Activated CD4-positive, CD25-positive, alpha-beta regulatory T cell (primary cell): ENCODE measurements around the gene CRIM1.
"Not testable (repeated sequence)": the region's sequence is repeated elsewhere in the genome, so short reads cannot be mapped to it uniquely, and the experiment has no call there.

Experiments
- DNase-seq, 4 experiments: peaks; one replicate each; lab custom pipeline; 2025; lab: John Stamatoyannopoulos, UW

CRIM1 gene, protein sequence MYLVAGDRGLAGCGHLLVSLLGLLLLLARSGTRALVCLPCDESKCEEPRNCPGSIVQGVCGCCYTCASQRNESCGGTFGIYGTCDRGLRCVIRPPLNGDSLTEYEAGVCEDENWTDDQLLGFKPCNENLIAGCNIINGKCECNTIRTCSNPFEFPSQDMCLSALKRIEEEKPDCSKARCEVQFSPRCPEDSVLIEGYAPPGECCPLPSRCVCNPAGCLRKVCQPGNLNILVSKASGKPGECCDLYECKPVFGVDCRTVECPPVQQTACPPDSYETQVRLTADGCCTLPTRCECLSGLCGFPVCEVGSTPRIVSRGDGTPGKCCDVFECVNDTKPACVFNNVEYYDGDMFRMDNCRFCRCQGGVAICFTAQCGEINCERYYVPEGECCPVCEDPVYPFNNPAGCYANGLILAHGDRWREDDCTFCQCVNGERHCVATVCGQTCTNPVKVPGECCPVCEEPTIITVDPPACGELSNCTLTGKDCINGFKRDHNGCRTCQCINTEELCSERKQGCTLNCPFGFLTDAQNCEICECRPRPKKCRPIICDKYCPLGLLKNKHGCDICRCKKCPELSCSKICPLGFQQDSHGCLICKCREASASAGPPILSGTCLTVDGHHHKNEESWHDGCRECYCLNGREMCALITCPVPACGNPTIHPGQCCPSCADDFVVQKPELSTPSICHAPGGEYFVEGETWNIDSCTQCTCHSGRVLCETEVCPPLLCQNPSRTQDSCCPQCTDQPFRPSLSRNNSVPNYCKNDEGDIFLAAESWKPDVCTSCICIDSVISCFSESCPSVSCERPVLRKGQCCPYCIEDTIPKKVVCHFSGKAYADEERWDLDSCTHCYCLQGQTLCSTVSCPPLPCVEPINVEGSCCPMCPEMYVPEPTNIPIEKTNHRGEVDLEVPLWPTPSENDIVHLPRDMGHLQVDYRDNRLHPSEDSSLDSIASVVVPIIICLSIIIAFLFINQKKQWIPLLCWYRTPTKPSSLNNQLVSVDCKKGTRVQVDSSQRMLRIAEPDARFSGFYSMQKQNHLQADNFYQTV

DNA sequence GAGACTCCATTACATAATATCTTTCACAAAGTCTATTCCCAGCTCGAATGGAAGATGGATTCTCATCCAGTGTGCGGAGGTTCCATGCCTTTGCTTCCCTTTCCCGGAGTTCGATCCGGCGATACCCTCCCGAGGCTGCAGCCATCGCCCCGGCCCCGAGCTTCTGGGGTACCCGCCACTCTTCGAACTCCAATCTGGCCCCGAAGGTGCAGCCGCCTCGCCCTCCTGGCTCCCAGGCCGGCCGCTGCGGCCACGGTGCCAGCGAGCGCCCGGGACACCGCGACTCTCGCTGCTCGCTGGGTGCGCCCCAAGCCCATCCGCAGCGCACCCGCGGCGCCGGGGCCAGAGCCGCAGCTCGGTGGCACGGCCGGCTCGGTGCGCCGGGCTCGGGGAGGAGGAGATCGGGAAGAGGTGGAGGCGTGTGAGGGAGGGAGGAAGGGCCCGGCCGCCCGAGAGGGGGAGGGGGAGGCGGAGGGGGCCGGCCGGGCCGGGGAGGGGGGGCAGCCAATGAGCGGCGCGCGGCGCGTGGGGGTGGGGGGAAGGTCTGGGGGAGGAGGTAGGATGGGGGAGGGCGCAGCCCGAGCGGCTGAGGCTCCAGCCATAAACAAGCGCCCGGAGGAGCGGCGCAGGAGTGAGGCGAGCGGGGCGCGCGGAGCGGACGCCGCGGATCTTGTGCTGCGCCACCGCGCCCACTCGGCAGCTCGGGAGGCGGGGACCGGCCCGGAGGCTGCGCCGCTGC is at the start of gene CRIM1:
Gene CRIM1, plus strand, starts transcription at position 628 of the 739 bp plus-strand sequence. CDS start 515 bp downstream, outside the sequence.
- DNase-seq: peak; percentile 7 to 19 (median 10)

DNA sequence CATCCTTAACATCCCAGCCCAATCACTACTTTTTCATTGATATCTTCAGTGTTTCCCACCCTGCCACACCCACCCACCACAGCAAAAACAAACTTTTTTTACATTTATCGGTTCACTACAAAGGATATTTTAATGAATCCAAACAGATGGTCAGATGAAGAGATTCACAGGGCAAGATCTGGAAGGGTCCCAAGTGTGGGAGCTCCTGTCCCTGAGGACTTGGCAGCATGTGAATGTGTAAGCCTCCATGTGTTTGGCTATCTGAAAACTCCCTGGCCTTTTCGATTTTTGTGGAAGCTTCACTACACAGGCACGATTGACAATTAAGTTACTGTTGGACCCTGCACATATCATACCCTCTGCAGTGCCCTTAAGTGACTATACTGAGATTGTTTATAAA is 48.1 kb upstream of the CRIM1 start:
- DNase-seq: no peak

DNA sequence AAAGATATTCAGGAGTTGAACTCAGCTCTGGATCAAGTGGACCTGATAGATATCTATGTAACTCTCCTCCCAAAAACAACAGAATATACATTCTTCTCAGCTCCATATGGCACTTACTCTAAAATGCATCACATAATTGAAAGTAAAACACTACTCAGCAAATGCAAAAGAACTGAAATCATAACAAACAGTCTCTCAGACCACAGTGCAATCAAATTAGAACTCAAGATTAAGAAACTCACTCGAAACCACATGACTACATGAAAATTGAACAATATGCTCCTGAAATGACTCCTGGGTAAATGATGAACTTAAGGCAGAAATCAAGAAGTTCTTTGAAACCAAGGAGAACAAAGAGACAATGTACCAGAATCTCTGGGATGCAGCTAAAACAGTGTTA is 45.1 kb upstream of the CRIM1 start:
- not testable (repeated sequence) for DNase-seq

DNA sequence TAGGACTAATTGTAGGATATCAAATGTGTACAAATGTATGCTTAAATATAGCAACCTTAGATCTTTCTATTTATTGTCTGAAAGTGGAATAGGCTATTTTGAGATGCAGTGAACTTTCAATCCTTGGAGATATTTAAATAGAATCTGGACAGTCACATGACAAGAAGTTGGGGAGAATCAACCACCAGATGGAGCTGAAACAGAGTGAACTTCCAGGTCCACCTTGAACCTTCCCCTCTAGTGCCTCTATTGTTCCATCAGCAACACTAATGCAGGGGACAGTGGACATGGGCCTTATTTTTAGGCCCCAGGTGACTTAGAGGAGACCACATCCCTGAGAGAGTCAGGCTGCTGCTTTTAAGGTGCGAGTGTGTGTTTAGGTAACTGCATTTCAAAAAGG is 37.0 kb upstream of the CRIM1 start:
- no peak for DNase-seq

DNA sequence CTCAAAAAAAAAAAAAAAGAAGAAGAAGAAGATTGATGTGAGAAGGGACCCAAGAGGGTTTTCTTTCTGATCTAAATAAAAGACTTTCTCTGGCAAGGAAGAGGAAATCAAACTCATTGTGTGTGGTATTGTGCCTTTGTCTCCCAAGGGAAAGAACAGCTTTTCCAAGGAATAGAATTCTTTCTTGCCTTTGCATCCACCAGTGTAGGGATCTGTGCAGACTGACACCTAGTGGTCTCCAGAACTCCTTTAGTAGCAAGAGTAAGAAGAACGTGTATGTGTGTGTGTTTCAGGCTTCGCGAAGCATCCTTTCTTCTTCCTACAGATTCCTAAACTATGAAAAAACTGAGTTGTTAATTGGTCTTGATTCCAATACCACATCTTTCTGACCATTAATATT is 33.5 kb upstream of the CRIM1 start:
- no peak for DNase-seq

DNA sequence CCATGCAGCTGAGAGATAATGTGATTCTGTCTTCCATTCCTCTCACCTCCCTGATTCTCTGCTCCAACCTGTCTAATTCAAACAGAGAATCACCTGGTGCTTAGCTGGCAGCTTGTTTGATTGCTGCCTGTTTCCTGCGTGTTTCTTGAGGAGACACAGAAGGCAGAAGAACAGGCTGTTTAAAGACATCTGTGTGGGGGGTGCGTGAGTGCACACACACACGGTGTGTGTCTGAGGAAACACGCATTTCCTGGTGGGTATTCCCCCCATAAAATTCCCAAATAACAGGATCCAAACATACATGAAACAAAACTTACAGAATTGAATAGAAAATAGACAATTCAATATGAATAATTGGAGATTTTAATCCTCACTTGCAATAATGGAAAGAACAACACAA is 29.3 kb upstream of the CRIM1 start:
- no peak for DNase-seq

DNA sequence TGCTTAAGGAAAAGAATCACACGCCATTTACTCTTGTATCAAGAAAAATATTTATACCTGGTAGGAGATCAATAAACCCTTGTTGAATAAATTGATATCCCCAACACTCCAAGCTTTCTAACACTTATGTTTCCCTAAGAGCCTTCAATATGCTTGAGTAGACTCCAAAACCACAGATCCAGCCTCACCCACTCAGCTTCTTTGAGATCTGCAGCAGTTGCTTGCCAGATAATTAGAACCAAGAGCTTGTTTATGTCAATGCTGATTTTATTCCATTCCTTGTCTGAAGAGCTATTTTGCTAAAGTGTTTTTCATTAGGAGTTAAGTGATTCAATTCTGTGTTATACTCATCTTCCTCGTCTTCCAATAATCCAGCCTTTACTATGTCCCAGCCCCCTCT is 26.3 kb upstream of the CRIM1 start:
- no peak for DNase-seq

DNA sequence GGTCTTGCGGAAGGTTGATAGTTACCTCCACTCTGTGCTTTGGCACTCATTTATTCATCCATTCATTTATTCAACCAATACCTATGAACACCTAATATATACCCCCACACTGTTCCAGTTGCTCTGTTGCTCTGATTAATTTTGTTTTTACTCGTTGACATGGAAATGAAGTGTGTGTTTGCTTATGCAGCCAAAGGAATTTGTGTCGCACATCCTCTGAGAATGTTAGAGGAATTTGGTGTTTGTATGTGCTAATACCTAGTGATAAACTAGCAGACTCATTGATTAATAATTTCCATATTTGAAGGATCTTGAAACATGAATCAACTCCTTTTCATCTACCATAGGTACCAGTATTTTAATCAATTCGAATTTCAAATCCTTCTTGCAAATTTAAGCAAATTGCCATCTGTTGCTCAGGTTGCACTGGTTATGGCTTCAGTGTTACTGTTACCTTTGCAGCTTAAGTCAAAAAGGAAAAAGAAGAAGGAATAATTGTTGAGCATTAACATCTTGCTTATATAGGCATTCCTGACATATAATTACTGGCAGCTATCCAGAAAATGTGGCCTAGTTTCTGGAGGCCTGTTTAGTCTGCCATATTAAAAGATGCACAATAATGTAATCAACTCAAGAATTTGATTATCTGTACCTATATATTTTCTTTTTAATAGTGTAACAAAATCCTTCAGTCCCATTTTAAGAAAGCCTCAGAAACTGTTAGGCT is 25.7 kb upstream of the CRIM1 start:
- no peak for DNase-seq

DNA sequence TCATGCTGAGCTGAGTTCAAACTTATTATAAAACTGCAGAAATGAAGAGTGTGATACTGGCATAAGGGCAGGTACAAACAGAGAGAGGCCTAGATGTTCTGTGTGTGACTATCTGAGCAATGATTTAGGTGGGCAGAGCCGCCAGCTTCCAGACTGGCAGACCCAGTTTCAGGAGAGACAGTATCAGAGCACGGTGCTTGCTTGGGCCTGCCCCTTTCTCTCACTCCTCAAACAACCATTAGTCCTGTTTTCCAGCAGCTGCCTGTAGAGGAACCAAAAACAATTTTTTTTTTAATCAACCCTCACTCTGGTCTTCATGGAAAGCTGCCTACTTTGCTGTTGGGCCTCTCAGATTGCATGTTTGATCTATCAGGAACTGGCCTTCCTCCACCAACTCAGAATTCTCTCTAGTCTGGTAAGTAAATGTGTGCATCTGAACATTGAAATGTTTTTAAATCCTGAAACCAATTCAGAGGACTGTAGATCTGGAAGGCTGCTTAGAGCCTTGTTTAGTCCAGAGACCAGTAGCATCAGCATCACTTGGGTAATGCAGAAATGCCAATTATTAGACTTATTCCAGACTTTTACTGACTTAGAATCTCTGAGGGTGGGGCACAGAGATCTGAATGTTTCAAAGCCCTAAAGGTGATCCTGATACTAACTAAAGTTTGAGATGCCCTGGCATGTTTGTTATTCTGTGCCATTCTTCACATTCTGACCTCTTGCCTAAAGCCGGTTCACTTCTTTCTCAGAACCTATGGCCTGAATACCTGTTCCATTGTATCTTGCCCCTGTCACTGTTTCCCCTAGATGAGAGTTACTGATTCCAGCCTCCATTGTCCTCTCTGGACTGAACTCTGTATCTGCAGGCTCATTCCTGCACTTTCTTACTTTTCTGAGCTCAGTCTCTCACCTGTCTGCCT is 24.8 kb upstream of the CRIM1 start:
- DNase-seq: no peak

DNA sequence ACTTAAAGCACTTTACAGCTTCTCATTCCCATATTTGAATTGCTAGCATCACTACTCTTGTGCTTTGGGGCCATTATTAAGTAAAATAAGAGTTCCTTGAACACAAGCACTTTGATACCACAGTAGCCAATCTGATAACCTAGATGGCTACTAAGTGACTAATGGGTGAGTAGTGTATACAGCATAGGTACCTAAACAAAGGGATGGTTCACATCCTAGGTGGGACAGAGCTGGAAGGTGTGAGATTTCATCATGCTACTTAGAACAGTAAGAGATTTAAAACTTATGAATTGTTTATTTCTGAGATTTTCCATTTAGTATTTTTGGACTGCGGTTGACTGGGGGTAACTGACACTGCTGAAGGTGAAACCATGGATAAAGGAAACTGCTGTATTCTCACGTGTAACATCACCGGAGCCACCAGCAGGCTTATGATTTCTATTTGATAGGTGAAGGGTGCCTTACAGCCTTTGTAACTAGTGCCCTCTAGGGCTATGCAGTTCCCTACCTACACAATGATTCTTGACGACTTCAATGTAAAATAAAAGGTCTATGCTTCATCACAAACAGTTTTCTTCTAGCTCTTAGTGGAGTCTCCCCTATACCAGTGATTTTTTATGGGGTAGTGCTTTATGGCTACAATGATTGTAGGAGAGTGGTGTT is 22.1 kb upstream of the CRIM1 start:
- DNase-seq: no peak

DNA sequence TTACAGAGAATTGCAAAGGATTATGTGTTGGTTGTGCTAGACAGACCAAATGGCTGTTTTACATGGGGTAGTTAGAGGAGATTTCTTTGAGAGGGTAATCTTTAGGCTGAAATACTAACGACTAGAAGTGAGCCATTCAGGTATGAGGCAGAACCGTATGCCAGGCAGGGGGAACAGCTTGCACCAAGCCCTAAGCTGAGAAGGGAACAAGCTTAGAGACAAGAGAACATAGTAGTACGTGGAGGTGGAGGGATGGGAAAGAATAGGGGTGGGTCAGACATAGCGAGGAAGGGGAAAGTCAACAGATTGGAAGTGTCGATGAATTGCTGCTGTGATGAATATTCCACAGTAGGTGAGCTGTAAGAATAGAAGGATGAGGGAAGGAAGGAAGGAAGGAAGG is 20.0 kb upstream of the CRIM1 start:
- no peak for DNase-seq

DNA sequence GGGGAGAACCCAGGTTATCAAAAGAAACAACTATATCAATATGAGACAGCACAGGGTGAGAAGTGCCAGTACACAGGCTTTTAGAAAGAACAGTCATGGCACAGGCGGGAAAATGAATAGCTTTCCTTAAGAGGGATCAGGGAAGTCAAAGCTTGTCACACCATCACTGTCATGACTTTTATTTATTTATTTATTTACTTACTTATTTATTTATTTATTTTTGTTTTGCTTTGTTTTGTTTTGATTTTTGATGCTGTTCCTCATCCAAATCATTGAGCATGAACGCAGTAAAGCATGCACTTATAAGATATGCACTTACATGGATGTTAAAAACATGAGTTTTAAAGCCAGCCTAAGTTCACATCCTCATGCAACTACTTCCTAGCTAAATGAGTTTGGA is 19.3 kb upstream of the CRIM1 start:
- no peak for DNase-seq

DNA sequence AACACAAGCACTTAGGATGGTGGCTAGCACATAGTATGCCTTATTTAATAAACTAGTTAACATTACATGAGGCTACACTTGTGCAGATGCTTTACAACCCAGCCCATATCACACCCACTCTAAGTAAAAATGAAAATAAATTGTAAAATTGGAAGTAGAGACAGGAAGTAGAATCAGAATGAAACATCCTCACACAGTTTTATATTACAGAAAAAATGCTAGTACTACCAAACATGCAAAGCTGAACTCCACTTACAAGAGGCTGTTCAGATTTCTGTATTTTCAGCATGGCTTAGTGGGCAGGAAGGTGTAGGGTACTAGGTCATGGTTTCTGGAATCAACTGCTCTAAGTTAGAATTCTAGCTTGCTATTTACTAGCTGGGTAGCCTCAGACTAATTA is 18.2 kb upstream of the CRIM1 start:
- no peak for DNase-seq

DNA sequence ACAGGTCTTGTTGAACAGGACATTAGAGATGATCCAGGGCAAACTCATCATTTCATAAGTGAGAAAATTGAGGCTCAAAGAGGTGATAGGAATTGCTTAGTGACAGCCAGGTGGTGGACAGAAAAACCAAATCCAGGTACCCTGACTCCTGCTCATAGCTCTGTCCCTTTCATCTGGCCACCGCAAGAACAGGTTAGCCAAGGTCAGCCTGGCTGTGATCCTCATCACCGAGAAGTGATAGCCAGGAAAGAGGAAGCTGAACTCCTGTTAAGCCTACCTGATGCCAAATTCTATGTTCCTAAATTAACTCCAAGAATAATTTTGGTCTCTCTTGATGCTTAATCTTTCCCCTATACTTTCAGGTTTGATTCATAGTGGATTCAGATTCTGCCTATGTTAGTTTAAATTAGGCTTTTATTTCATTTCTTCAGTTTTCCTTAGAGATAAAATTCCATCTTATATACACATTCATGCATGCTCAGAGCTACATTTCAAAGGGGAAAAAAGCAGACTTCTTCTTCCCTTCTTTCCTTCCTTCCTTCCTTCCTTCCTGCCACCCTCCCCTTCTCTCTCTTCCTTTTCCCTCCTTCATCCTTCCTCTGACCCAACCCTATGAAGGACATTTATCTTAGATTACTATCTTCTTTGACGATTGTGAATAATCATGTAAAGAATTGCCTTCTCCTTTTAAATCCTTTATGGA is 17.3 kb upstream of the CRIM1 start:
- no peak for DNase-seq

DNA sequence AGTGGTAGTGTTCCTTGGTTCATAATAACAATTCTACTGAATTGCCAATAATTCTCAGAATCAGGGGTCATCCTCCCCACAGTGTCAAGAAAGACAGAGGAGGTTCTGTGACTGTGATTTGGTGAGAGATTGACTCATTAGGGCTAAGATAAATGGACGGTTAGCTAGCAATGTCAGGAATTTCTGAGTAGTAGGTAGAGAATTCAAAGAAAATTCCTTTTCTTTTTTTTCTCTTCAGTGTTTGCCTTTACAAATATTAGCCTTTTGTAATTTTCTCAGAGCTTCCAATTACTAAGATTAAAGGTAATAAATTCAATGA is 16.8 kb upstream of the CRIM1 start:
- no peak for DNase-seq

DNA sequence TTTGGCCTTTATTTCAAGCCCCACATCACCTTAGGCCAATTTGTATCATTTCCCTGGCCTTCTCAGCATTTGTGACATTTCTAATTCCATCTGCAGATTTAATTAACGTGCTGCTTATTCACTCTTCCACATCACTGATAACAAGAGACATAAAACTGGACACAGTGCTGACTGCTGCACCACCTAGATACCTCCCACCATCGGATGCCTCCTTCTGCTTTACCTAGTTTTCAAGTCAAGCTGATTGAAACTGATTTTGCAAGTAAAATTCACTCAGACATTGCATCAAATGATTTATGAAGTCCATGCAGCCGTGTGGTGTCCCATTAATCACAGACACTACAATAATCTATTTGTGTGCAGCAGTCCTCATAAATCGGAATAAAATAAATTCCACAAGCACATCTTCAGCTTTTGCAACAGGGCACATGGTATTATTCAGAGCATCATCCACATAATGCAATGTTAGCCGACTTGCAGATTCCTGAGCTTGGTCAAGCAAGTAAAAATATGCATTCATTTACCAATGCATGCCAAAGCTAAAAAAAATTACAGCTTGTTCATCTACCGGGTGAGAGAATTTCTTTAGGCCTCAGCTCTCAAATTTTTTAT is 15.9 kb upstream of the CRIM1 start:
- DNase-seq: no peak

DNA sequence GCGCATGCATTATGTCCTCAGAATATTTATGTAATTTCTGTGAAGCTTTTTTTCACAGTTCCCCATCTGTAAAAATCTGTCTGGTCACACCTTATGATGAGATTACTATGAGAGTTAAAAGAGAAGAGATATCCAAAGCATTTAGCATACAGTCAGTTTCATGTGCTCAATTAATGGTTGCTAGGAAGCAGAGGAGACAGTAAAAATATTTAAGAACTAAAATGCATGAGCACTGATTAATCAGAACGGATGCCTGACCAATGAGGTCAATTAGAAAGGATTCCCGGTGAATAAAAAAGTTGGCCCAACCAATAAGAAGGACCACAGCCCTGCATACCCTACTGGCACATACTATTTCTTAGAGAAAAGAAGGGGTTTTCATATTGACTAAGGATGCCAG is 12.0 kb upstream of the CRIM1 start:
- no peak for DNase-seq

DNA sequence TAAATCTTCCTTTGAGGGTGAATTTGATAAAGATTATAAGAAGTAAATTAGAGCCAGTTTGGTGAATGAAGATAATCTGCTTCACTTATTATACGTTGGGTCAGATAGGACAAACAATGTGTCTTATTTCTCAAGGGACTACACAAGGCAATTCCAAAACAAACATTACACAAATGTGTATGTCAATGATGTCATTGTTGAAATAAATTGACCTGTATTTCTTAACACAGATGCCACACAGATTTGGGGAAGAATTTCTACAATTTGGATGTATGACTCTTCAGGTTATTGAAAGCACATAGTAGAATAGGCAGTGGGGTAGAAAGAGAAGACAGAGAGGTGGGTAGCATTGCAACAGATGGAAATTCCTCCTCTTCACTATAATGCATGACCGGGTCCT is 6.9 kb upstream of the CRIM1 start:
- no peak for DNase-seq

DNA sequence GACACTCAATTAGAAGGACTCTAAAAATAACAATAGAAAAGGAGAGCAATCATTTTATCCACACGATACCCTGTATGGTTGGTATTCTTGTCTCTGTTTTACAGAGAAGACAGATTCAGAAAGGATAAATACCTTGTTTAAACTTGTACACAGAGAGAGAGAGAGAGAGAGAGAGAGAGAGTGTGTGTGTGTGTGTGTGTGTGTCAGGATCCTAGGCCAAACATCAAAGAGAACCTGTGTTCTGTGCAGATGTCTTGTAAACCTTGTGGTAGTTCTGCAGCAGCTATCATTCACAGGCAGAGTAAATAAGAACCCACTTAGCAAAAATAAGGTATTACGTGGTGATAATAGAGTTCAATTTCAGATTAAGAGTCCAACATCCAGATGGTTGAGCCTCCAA is 4.3 kb upstream of the CRIM1 start:
- no peak for DNase-seq
